ENCODE data around the gene MEAK7. TPM values are rescaled to one million over a fixed set of nuclear protein-coding genes. Genes with fewer than 3 reads are reported as not detected.

MEAK7 gene
- total and polyA plus RNA-seq, 2 of the 8 experiments (the other 6 are each of a cell fraction or from before 2014, with no cell fraction given) = 9.6 to 19.6 TPM

DNA sequence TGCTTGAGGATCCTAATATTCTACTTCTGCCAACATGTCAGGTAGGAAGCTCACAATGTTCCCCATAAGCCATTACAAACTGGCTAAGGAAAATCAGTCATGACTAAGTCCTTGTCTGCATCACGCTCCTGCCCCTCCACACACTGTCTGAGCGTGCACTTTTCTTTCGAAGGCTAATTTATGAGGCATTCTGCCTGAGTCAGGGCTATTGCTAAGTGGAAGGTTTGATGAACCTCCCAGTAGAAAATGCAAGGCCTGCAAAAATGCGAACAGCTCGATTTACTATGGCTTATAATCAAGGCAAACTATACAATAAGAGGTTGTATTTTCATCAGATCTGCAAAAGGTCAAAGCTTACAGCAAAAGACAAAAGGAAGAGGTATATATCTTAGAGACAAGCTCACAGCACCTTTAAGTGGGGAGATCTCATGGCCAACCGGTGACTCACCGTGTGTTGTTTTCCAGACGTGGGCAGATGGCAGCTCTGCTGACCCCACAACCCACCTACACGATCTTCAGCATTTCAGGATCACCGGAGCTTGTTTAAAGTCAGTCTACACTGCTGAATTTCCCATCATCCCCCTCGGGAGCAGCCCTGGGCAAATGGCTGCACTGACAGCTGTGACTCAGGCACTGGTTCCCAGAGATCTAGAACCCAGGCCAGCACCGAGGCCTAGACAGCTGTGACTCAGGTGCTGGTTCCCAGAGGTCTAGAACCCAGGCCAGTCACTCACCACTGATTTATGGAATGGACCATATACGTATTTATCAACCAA is 26.1 kb downstream of the MEAK7 start:
- no peaks in the 10 kb centered on the region for H3K27me3 ChIP-seq (replicated peaks in 1 of 4; ENCODE audit: control insufficient read depth in 3 of 4, extremely low read depth in 1 of 4, insufficient read depth in 3 of 4, low read length in 3 of 4)
- no peak overlapping the region for H3K27ac ChIP-seq (ENCODE audit: low read depth, low read length)
- no peak for FAIRE-seq
- no peak overlapping the region for H3K14ac ChIP-seq (ENCODE audit: insufficient read length)
- H2AFZ ChIP-seq (ENCODE audit: low read length) = no peak overlapping the region
- ChIA-PET POLR2A (ENCODE audit: partially characterized antibody) (no interaction called here), CTCF (ENCODE audit: partially characterized antibody) (interaction anchor here (1.0 to 1.7 kb wide), 9 partner anchors 10 to 437 kb away, joined by 3 to 7 read pairs (median 3); partner anchors contain the start of gene TAF1C)
- no peak overlapping the region for H4K91ac ChIP-seq (replicated peaks; ENCODE audit: insufficient read length, low read length)
- H2BK120ac ChIP-seq (replicated peaks; ENCODE audit: low read depth, low read length) = no peak overlapping the region
- H3K18ac ChIP-seq (ENCODE audit: extremely low read depth, low read length) = no peak overlapping the region
- H4K20me1 ChIP-seq (replicated peaks in 1 of 2; ENCODE audit: control insufficient read depth in 1 of 2, insufficient read depth in 2 of 2, low read length in 2 of 2) = peaks cover 0 to 1% of the 10 kb centered on the region in 2 experiments
- H3K9me3 ChIP-seq (ENCODE audit: insufficient read depth in 2 of 2, low read depth in 1 of 2, low read length in 1 of 2) = peaks cover 6 to 9% of the 10 kb centered on the region in 2 experiments; a peak in 3 of 4 replicates
- peak in 1 of 2 experiments; percentile 26 for DNase-seq (ENCODE audit: low read depth in 1 of 2, low spot score in 2 of 2)
- no peaks in the 10 kb centered on the region; the same call in 1 of the 2 replicates for H3K23me2 ChIP-seq (ENCODE audit: low read depth, low read length)
- H4K8ac ChIP-seq (ENCODE audit: extremely low read depth, insufficient read depth, low read length) = no peak overlapping the region
- no peak overlapping the region for H3K4ac ChIP-seq (replicated peaks; ENCODE audit: insufficient read length, low read depth, low read length)
- WGBS, 2 experiments (ENCODE audit: extremely low coverage in 1 of 2, insufficient coverage in 1 of 2, insufficient read length in 1 of 2, insufficient replicate concordance in 2 of 2, low coverage in 1 of 2, low lambda C conversion rate in 2 of 2, missing lambda C conversion rate in 1 of 2) = 92% methylated on average over 13 of the region's 13 CpGs; no CpG with 5 or more reads in 1 of the 2 experiments
- no peak overlapping the region for H2BK20ac ChIP-seq (ENCODE audit: low read length)
- H3K56ac ChIP-seq (replicated peaks; ENCODE audit: insufficient read length, low read depth, low read length) = no peak overlapping the region
- no peaks in the 10 kb centered on the region for H3K79me1 ChIP-seq (ENCODE audit: low read depth, low read length)
- H3K79me2 ChIP-seq (ENCODE audit: control insufficient read depth in 1 of 2, insufficient read depth in 2 of 2, low read length in 2 of 2) = no peaks in the 10 kb centered on the region
- no peaks in the 10 kb centered on the region for H3K36me3 ChIP-seq (ENCODE audit: control insufficient read depth in 2 of 4, insufficient read depth in 4 of 4, low read length in 3 of 4)
- no peak overlapping the region for H3K4me2 ChIP-seq (ENCODE audit: insufficient read depth in 1 of 2, low read depth in 2 of 2, low read length in 2 of 2)
- no peak overlapping the region for H2BK15ac ChIP-seq (ENCODE audit: low read length)
- H2AK5ac ChIP-seq (ENCODE audit: low read depth, low read length) = no peak overlapping the region
- H3K4me1 ChIP-seq (replicated peaks in 1 of 4; ENCODE audit: control insufficient read depth in 3 of 4, insufficient read depth in 4 of 4, low read length in 3 of 4) = no peaks in the 10 kb centered on the region
- no peak overlapping the region for H3K9ac ChIP-seq (replicated peaks in 1 of 4; ENCODE audit: extremely low read depth in 1 of 4, low read depth in 3 of 4, low read length in 3 of 4)
- TF ChIP-seq MAFK (IDR thresholded peaks at IDR 0.05; ENCODE audit: low read depth, low read length) (no peak), SP2 (IDR thresholded peaks at IDR 0.05; ENCODE audit: low read length) (no peak), KDM4A (IDR thresholded peaks at IDR 0.05; ENCODE audit: low read depth, low read length, severe bottlenecking) (no peak), KDM1A (IDR thresholded peaks at IDR 0.05; ENCODE audit: borderline replicate concordance, low read length) (no peak), NANOG (IDR thresholded peaks at IDR 0.05; ENCODE audit: insufficient read depth, low read depth, low read length, poor library complexity, severe bottlenecking) (no peak), HDAC2 (IDR thresholded peaks at IDR 0.05; ENCODE audit: borderline replicate concordance in 1 of 2, low read depth in 2 of 2, low read length in 2 of 2) (no peak), CBX8 (IDR thresholded peaks at IDR 0.05; ENCODE audit: borderline replicate concordance, low read depth, low read length) (no peak), POLR2AphosphoS5 (IDR thresholded peaks at IDR 0.05; ENCODE audit: low read depth, low read length) (no peak), TEAD4 (IDR thresholded peaks at IDR 0.05; ENCODE audit: low read depth, low read length) (no peak), BRCA1 (IDR thresholded peaks at IDR 0.05; ENCODE audit: low read depth, low read length) (no peak)
- no peak overlapping the region for H3K4me3 ChIP-seq (ENCODE audit: extremely low read depth in 1 of 4, insufficient read depth in 2 of 4, low read depth in 3 of 4, low read length in 4 of 4)
- H3K23ac ChIP-seq (ENCODE audit: insufficient read length) = no peak overlapping the region
- no peak overlapping the region for H4K5ac ChIP-seq (ENCODE audit: insufficient read length, low read depth, low read length)
- no peak overlapping the region for H2BK5ac ChIP-seq (ENCODE audit: low read depth, low read length)
- no peak overlapping the region for H2BK12ac ChIP-seq (ENCODE audit: low read depth, low read length)
